GM21423 (cell line): ENCODE measurements around the gene FAM24B.
"Not testable (repeated sequence)": the region's sequence is repeated elsewhere in the genome, so short reads cannot be mapped to it uniquely, and the experiment has no call there.

Source experiments
- ATAC-seq: cut with Tn5 transposase; IDR thresholded peaks from one replicate; pipeline ENCODE4 v1.9.1; 2021; ENCODE audit warnings: mild to moderate bottlenecking, moderate library complexity; ENCODE audit not compliant: unreplicated experiment

Gene FAM24B, protein sequence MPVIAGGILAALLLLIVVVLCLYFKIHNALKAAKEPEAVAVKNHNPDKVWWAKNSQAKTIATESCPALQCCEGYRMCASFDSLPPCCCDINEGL

DNA sequence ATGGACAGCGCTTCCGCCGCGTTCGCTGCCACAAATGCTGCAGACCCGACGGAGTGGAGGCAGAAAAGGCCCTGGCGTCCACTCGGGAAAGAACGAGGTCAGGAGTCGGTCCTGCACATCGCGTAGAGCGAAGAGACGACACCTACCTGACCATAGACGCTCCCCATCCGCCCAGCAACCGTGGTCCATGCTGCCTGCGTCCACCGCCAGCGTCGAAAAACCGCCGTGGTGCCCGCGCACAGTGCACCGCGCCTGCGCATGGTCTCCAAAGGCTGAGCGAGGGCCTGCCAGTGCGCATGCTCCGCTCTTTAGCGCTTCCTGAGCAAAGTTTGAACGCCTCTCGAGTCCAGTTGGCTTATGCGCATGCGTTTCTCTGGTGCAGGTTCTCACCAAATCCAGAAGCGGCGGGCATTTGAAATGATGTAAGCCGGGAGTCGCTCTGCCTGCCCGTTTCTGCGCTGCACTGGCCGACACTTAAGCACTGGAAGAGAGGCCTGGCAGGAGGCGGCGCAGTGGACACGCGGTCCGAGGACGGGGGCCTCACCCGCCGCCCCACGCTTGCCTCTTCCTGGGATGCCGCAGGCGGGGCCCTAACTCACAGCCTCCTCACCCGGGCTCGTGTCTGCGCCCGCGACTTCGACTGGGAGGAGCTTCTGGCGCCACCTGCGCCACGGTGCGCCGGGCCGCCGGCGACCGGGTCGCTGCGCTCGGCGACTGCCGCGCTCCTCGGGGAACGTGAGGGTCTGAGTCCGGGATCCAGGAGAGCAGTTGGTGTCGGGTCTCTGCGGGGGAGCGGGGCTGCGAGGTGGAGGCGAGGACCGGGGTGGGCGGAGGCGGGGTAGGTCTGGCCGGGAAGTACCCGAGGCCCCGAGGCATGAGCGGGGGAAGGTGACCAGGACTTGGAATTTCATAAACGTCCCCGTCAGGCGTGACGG lies at the start of gene FAM24B:
FAM24B (minus strand) TSS at position 243 of the 935 bp plus-strand sequence. CDS start 29,066 bp downstream, outside the sequence.
- ATAC-seq = peak; percentile 78

DNA sequence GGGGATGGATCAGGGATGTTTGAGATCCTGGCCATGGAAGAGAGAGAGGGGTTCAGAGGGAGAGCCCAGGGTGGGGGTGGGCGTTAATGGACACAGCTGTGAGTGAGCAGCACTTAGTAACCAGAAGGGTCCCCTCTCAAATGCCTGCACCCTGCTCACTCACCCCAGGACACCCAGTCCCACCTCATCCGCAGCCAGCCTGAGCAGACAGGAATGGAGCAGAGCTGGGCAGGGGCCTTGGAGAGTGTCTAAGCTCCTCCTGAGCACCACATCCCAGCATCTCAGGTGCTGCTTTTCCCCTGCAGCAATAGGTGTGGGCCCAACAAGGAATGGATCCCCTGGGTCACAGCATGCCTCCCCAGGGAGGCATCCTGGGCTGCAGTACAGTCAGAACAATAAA lies 36.3 kb upstream of the FAM24B start:
- ATAC-seq = no peak

DNA sequence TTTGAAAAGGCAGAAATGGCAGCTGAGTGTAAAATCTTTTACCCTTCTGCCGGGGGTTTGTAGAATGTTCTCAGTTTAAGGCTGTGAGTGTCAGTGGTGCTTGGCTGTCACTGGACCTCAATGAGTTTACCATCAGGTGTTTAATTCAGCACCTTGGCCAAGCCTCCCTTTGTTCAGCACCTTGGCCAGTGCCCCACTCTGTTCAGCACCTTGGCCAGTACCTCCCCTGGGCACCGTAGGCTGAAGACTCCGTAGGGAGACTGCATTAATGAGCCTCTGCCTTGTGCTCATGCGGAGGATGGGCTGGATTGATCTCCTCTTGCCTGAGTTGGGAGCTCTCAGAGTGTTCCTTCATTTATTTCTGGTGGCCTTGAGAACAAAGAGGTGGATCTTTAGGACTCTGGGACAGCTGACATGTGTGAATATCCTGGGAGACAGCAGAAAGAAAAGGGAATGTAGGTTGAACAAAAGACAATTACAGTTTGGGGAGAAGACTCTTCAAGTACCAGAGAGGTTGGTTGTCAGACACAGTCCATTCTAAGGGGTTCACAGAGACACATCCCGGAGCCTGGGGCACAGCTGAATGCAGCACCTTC lies 32.6 kb upstream of the FAM24B start:
- no peak for ATAC-seq

DNA sequence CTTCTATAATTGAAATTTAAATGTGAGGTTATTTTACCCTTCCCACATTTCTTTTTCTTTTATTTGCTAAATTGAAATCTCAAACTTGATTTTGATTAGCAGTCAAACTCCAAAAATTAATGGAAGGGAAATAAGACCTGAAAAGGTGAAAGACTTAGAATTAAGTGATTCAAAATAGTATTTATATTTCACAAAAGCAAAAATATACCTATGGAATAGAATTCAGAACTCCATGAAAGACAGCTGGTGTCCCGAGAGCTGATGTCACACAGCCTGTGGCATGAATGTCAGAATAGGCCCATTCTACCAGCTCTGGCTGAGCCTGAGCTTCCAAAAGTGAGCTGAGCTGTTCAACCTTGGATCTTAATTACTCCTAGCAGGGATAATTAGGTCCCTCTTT lies 30.9 kb upstream of the FAM24B start, which contains the start of gene FAM24A:
FAM24A (plus strand) TSS at position 301 of the 400 bp plus-strand sequence. CDS start 1,025 bp downstream, outside the sequence.
- no peak for ATAC-seq

DNA sequence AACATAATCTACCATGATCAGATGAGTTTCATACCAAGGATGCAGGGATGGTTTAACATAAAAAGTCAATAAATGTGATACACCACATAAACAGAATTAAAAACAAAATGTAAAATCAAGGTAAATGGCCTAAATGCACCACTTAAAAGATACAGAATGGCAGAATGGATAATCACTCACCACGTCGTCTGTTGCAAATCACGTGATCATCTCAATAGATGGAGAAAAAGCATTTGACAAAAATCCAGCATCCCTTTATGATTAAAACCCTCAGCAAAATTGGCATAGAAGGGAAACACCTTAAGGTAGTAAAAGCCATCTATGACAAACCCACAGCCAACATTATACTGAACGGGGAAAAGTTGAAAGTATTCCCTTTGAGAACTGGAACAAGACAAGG lies 24.5 kb upstream of the FAM24B start:
- ATAC-seq = not testable (repeated sequence)

DNA sequence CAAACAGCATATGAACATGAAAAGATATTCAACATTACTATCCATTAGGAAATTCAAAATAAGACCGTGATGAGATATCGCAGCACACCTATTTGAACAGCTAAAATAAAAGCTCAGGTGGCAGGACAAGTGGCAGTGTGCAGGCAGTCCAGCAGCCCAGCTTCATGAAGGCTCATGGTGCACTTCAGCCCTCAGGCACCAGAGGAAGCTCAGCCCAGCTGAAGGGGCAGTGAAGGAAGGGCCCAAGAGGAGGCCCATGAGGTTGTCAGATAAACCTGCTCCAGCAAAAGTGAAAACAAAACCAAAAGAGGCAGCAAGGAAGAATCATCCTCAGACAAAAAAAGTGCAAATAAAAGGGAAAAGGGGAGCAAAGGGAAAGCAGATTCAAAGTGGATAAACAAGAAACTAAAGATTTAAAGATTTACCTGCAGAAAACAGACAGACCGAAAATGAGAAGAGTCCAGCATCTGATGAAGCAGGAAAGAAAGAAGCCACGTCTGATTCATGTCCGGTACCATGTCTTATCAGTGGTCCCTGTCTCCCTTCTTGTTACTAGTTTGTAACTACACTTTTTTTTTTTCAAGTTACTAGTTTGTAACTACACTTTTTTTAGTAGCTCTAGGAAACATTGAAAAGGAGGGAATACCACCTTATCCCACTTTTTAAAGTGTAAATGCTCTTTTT lies 15.0 kb upstream of the FAM24B start:
- no peak for ATAC-seq

DNA sequence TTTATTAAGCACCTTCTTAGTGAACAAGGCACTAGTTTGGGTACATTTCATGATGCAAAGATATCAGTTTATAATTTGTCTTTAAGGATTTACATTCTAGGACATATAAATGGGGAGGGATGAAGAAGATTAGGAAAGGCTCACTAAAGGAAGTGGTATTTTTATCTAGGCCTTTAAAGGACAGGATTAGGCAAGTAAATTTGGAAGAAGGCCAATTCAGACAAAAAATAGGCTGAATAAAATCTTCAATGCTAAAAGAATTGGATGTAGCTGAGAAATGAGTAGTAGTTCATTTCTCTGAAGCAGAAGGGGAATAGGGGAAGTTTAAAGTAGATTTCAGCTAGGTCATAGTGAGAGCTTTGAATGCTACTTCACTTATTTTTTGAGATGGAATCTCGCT lies 4.8 kb upstream of the FAM24B start:
- no peak for ATAC-seq

DNA sequence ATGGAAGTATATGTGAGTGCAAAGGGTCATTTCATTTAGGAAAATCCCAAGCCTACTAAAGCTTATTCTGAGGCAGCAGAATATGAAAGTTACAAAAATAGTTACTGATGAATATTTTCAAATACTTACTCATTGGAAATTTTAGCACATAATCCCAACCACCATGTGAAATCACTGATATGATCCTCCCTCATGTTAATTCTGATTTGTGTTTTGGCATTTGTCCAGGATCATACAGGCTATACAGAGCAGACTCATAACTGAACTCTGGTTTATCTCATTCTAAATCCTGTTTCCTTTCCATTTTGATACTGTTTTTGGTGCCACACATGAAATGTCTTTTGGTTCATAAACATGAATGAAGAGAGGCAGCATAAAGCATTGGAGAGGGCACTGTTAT lies 3.4 kb upstream of the FAM24B start:
- no peak for ATAC-seq

DNA sequence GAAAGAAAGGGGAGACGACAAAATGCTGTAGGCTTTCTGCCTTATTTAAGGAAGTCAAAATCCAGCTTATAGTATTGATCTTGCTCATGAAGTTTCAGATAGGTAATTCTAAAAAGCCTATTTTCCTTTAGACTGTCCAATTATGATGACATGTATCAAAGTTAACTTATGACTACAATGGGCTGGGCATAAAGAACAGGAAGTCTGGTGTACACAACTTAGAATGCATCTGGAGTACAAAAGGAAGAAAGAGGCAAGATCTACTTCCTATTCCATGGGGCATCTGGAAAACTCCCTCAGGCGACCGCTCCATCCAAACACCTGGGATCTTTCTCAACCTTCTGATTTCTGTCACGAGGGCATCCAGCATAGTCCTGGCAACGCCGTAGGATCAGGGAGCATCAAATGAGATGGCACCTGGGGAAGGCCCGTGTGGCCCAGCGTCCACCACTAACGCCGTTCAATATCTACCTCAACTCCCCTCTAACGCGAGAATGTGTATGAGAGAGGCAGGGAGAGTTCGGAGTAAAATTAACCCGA lies 512 bp downstream of the FAM24B start:
- ATAC-seq = peak; percentile 13

DNA sequence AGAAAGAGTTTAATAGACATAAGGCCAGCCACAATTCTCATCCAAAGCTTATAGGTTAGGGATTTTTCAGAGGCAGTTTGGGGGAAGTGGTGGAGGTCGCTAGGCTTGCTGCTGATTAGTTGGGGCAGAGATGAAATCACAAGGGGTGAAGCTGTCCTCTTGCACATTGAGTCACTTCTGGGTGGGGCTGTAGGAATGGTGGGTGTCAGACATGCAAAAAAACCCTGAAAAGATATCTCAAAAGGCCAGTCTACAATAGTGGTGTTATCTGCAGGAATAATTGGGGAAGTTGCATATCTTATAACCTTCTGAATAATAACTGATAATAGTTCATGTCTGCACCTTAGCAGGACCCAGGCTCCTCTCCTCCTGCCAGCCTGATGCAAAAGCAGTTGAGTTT lies 2.1 kb downstream of the FAM24B start:
- ATAC-seq = no peak

DNA sequence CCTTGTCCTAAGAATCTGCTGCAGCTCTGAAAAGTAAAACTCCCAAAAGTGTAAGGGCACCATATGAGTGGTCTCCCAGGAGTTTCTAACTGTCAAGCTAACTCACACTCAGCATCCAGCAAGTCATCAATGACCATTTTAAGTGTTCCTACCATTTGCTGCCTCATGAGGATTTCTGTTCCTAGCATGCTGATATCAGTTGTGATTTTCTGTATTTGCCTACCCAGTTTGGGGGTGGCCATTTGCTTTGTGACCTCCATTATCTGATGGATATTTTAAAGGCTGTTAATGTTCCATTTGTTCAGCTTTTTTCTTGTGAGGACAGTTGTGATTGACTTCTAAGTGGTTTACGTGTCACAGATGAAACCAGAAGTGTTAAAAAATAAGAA lies 2.9 kb downstream of the FAM24B start:
- no peak for ATAC-seq

DNA sequence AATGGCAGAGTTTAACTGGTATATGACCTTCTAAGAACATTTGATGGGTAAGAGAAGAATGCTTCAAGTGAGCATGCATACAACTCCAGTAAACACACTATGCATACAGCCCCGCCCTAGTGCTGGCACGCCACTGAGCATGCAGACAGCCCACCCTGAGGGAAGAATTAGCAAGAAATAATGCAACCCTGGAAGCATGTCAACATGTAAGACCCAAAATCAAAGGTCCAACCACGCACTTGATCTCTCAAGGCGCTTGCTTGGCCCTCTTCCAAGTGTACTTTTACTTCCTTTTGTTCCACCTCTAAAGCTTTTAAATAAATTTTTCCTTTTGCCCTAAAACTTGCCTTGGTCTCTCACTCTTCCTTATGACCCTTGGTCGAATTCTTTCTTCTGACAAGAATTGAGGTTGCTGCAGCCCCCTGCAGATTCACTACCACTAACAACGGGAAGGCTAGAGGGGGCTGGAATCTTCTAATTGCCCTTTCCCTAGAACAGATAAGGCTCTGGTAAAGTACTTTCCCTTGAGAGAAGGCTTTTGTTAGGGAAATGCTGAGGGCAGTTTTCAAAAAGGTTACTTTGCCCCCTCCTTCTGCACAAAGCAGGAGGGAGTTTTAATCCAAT lies 3.4 kb downstream of the FAM24B start:
- ATAC-seq = no peak

DNA sequence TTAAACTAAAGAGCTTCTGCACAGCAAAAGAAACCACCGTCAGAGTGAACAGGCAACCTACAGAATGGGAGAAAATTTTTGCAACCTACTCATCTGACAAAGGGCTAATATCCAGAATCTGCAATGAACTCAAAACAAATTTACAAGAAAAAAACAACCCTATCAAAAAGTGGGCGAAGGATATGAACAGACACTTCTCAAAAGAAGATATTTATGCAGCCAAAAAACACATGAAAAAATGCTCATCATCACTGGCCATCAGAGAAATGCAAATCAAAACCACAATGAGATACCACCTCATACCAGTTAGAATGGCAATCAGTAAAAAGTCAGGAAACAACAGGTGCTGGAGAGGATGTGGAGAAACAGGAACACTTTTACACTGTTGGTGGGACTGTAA lies 7.4 kb downstream of the FAM24B start:
- not testable (repeated sequence) for ATAC-seq

DNA sequence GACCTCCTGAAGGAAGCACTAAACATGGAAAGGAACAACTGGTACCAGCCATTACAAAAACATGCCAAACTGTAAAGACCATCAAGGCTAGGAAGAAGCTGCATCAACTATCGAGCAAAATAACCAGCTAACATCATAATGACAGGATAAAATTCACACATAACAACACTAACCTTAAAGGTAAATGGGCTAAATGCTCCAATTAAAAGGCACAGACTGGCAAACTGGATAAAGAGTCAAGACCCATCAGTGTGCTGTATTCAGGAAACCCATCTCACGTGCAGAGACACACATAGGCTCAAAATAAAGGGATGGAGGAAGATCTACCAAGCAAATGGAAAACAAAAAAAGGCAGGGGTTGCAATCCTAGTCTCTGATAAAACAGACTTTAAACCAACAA lies 10.6 kb downstream of the FAM24B start:
- ATAC-seq = not testable (repeated sequence)

DNA sequence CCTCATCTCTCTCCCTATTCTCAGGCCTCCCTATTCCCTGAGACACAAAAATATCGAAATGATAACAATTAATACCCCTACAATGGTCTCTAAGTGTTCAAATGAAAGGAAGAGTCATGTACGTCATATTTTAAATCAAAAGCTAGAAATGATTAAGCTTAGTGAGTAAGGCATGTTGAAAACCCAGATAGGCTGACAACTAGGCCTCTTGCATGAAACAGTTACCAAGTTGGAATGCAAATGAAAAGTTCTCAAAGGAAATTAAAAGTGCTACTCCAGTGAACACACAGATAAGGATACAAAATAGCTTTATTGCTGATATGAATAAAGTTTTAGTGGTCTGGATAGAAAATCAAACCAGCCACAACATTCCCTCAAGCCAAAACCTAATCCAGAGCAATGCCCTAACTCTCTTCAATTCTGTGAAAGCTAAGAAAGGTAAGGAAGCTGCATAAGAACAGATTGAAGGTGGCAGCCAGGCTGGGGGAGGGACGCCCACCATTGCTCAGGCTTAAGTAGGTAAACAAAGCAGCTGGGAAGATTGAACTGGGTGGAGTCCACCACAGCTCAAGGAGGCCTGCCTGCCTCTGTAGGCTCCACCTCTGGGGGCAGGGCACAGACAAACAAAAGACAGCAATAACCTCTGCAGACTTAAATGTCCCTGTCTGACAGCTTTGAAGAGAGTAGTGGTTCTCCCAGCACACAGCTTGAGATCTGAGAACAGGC lies 12.5 kb downstream of the FAM24B start:
- ATAC-seq = not testable (repeated sequence)

DNA sequence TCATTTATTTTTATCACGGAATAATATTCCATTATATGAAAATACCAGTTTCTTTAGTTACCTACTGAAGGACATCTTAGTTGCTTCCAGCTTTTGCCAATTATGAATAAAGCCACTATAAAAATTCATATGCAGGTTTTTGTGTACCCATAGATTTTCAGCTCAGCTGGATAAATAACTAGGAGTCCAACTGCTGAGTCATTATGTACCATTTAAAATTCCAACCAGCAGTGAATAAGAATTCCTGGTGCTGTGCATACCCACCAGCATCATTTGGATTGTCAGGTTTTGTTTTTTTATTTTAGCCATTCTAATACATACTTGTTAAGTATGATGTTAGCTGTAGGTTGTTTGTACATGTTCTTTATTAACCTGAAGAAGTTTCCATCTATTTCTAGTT lies 14.5 kb downstream of the FAM24B start:
- no peak for ATAC-seq

DNA sequence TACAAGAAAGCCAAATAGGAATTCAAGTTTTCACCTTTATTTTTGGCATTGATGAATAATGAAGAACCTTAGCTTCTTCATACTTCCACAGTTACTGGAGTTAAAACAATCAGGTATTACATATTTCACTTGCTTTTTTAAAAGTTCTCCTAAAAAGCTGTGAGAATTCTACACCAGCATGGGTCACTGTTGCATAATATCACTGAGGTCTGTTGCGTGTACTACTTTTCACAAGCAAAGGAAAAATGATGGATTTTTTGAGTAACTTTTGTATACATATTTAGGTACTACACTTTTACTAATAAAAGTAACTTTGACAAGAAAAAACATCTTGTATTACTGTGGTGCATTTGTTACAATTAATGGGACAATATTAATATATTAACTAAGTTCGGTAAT lies 15.2 kb downstream of the FAM24B start:
- no peak for ATAC-seq

DNA sequence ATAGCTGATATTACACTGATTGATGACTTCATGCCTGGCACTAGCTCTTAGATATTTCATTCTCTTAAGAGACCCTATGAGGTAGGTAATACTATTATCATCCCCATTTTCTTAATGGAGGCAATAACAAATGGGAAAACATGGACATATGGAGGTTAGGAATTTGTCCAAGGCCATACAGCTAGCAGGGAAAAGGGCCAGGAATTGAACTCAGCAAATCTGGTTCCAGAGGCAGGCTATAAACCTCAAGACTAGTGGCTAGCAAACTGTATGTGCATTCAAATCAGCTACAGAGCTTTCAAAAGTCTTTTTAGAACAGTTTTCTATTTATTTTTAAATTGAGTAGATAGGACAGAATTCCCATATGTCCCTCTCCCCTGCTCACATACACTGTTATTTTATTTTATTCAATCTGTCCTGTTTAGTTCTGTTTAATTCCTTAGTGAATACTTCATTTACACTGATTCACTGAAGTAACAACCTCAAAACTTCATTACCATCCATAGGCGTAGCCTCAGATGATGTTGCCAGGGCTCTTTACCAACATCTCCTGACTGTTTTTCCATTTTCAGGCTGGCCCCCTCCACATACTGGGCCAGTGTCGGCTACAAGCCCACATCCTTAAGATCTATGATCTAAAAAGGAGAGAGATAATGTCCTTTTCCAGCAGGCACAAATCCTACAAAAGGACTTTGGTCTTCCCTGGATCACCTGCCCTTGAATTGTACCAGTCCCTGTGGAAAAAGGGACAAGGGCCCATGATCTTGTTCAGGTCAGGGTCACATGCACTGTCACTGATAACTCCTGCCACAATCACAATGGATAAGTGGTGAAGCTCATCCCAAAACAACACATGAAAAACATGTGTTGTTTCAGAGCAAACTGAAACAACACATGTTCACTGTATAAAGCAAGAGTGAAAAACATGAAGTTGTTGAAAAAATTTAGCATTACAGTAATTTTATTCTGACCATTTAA lies 15.9 kb downstream of the FAM24B start:
- ATAC-seq = no peak

DNA sequence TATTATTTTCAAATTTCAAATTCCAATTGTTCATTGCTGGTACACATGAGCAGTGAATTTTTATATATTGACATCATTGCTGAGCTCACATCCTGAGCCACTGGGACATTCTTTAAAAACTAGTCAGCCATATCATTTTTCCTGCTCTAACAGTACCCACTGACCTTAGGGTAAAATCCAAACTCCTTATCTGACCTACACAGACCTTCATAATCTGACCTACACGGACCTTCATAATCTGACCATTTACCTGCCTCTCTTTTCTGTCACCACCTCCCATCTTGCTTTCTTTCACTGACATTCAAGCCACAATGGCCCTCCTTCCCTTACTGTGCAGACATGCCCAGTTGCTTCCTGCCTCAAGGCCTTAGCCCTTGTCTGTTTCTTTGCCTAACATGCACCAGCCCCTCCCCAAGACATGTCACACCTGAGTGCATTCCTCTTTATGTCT lies 17.6 kb downstream of the FAM24B start:
- ATAC-seq = no peak
